ENCODE measurements around the gene LRRC40.

- TF ChIP-seq POLR2AphosphoS5 (IDR thresholded peaks at IDR 0.05; ENCODE audit: insufficient read depth, low read depth, low read length), result no peak
- TF ChIP-seq CTCF (IDR thresholded peaks at IDR 0.05; ENCODE audit: extremely low read depth in 1 of 2, insufficient read depth in 1 of 2, low read depth in 1 of 2, low read length in 2 of 2), result no peak
- TF ChIP-seq POLR2A (IDR thresholded peaks at IDR 0.05; ENCODE audit: low read depth, low read length), result no peak
- TF ChIP-seq EZH2 (IDR thresholded peaks at IDR 0.05; ENCODE audit: borderline replicate concordance, low read depth, low read length, severe bottlenecking), result no peak
- TF ChIP-seq MAX (IDR thresholded peaks at IDR 0.05; ENCODE audit: insufficient read depth, insufficient read length), result no peak
- TF ChIP-seq MYC (IDR thresholded peaks at IDR 0.05; ENCODE audit: low read depth, low read length), result no peak
- TF ChIP-seq JUN (IDR thresholded peaks at IDR 0.05; ENCODE audit: borderline replicate concordance, insufficient read depth, insufficient read length, low read depth), result no peak
Measured at GRCh38 chr1:70115315-70115714, 90.1 kb downstream of the LRRC40 start.
